Peyer's patch (tissue), 4 donors: ENCODE data around the gene FERMT2. TPM values are rescaled to one million over a fixed set of nuclear protein-coding genes. Genes with fewer than 3 reads are reported as not detected.
"Not testable (repeated sequence)": the region's sequence is repeated elsewhere in the genome, so short reads cannot be mapped to it uniquely, and the experiment has no call there.

ENCODE experiments used
- DNase-seq, 3 donors: peaks; one replicate each; pipeline ENCODE4 v3.0.0-alpha.2; 2017 to 2019
- H3K27ac ChIP-seq, 4 donors: fragments of 200-600 bp; sonication (generic); one replicate each; pipeline ENCODE4 v1.5.1; 2016 to 2019
- H3K27me3 ChIP-seq, 2 donors: fragments of 200-600 bp; sonication (generic); one replicate each; pipeline ENCODE4 v1.5.1; 2019
- H3K36me3 ChIP-seq, 3 donors: fragments of 200-600 bp; sonication (generic); one replicate each; pipeline ENCODE4 v1.5.1; 2016 to 2019
- H3K4me1 ChIP-seq, 4 donors: fragments of 200-600 bp; sonication (generic); one replicate each; pipeline ENCODE4 v1.5.1; 2016 to 2019
- H3K4me3 ChIP-seq, 4 donors: fragments of 200-600 bp; sonication (generic); 1 replicate in 3 of 4; 2 replicates in 1 of 4; pipeline ENCODE4 v1.5.1; 2016 to 2019; ENCODE audit warnings: mild to moderate bottlenecking in 1 of 4
- H3K9me3 ChIP-seq, 4 donors: fragments of 200-600 bp; sonication (generic); one replicate each; pipeline ENCODE4 v1.5.1; 2016 to 2019; ENCODE audit warnings: mild to moderate bottlenecking in 1 of 4
- POLR2A ChIP-seq, 2 donors: fragments of 450-650 bp; IDR thresholded peaks; one replicate each; pipeline ENCODE4 v1.5.1; 2017; ENCODE audit warnings: antibody characterized with exemption in 2 of 2, mild to moderate bottlenecking in 2 of 2, moderate library complexity in 2 of 2
- total RNA-seq, 4 donors: library from RNA; depleted of rRNA; stranded (reverse); fragments of >200 nt; gene quantifications; one replicate each; pipeline ENCODE4 v1.1.0, GENCODE V29; 2016
- TF ChIP-seq, protein P1 (sequence below), 6 experiments: fragments of 450-650 bp in 4 of 6; fragments of 200-600 bp in 2 of 6; sonication (generic) in 1 of 6; IDR thresholded peaks; one replicate each; pipeline ENCODE4 v1.5.1; 2017 to 2019; ENCODE audit warnings: antibody characterized with exemption in 6 of 6, mild to moderate bottlenecking in 3 of 6, moderate library complexity in 1 of 6

The FERMT2 gene
- total RNA-seq, 4 donors from 2014 or later, result 10.0 to 59.4 (median 12.4) TPM

- no peak overlapping the region for H3K27ac ChIP-seq
These were observed 21.6 kb downstream of the FERMT2 start for GRCh38 chr14:52929192-52929807.

DNA sequence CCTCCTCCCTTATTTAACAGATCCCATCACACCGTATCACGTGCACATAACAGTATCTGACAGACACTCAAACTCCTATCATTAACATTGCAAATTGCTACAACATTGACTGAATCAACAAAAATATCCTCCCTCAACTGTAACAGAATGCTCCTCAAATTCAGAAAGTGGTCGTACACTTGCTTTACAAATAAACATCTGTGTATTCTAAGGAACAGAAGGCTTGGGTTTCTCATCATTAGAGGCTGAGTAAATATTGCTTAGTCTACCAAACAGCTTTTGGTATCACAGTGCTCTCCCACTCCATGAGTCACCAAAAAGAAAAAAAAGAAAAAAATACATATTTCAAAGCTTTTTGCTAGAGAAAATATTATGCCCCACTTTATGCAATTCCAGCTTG is 23.9 kb downstream of the FERMT2 start:
- no peak for DNase-seq
- no peak overlapping the region for H3K27ac ChIP-seq
- H3K27me3 ChIP-seq, result no peaks in the 10 kb centered on the region
- H3K4me3 ChIP-seq, result no peak overlapping the region
- H3K9me3 ChIP-seq, result no peaks in the 10 kb centered on the region
- TF ChIP-seq, protein P1, sequence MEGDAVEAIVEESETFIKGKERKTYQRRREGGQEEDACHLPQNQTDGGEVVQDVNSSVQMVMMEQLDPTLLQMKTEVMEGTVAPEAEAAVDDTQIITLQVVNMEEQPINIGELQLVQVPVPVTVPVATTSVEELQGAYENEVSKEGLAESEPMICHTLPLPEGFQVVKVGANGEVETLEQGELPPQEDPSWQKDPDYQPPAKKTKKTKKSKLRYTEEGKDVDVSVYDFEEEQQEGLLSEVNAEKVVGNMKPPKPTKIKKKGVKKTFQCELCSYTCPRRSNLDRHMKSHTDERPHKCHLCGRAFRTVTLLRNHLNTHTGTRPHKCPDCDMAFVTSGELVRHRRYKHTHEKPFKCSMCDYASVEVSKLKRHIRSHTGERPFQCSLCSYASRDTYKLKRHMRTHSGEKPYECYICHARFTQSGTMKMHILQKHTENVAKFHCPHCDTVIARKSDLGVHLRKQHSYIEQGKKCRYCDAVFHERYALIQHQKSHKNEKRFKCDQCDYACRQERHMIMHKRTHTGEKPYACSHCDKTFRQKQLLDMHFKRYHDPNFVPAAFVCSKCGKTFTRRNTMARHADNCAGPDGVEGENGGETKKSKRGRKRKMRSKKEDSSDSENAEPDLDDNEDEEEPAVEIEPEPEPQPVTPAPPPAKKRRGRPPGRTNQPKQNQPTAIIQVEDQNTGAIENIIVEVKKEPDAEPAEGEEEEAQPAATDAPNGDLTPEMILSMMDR (IDR thresholded peaks at IDR 0.05), result no peak
- TF ChIP-seq POLR2A (IDR thresholded peaks at IDR 0.05), result no peak
- H3K36me3 ChIP-seq, result no peaks in the 10 kb centered on the region
- H3K4me1 ChIP-seq, result peaks cover 0 to 8% (median 0%) of the 10 kb centered on the region in 4 donors

More at GRCh38 chr14:52929192-52929807, 21.6 kb downstream of the FERMT2 start:
- TF ChIP-seq, protein P1 (IDR thresholded peaks at IDR 0.05), result no peak
- no peak for TF ChIP-seq POLR2A (IDR thresholded peaks at IDR 0.05)
- no peak for DNase-seq
- Histone ChIP-seq H3K4me3 (no peak overlapping the region), H3K36me3 (no peaks in the 10 kb centered on the region), H3K9me3 (no peaks in the 10 kb centered on the region), H3K27me3 (no peaks in the 10 kb centered on the region), H3K4me1 (peaks cover 0 to 8% (median 0%) of the 10 kb centered on the region in 4 donors)

GRCh38 chr14:52923902-52924575 is 26.8 kb downstream of the FERMT2 start:
- TF ChIP-seq, protein P1 (IDR thresholded peaks at IDR 0.05), result no peak
- TF ChIP-seq POLR2A (IDR thresholded peaks at IDR 0.05), result no peak
- H3K4me3 ChIP-seq, result no peak overlapping the region

GRCh38 chr14:52922656-52923055 is 28.2 kb downstream of the FERMT2 start:
- TF ChIP-seq, protein P1 (IDR thresholded peaks at IDR 0.05), result no peak
- TF ChIP-seq POLR2A (IDR thresholded peaks at IDR 0.05), result no peak
- no peak for DNase-seq
- Histone ChIP-seq H3K4me3 (no peak overlapping the region), H3K36me3 (no peaks in the 10 kb centered on the region), H3K4me1 (peaks cover 0 to 35% (median 9%) of the 10 kb centered on the region in 4 donors), H3K27ac (no peak overlapping the region), H3K9me3 (no peaks in the 10 kb centered on the region), H3K27me3 (no peaks in the 10 kb centered on the region)

More at GRCh38 chr14:52923902-52924575, 26.8 kb downstream of the FERMT2 start:
- Histone ChIP-seq H3K9me3 (no peaks in the 10 kb centered on the region), H3K4me1 (peaks cover 0 to 23% (median 4%) of the 10 kb centered on the region in 4 donors), H3K36me3 (no peaks in the 10 kb centered on the region), H3K27ac (no peak overlapping the region), H3K27me3 (no peaks in the 10 kb centered on the region)
- no peak for DNase-seq

GRCh38 chr14:52922059-52922458 is 28.8 kb downstream of the FERMT2 start:
- Histone ChIP-seq H3K4me3 (no peak overlapping the region), H3K4me1 (peaks cover 0 to 38% (median 11%) of the 10 kb centered on the region in 4 donors), H3K36me3 (no peaks in the 10 kb centered on the region), H3K27me3 (no peaks in the 10 kb centered on the region), H3K9me3 (no peaks in the 10 kb centered on the region), H3K27ac (no peak overlapping the region)
- TF ChIP-seq, protein P1 (IDR thresholded peaks at IDR 0.05), result no peak
- no peak for TF ChIP-seq POLR2A (IDR thresholded peaks at IDR 0.05)
- no peak for DNase-seq

- not testable (repeated sequence) for DNase-seq, H3K36me3 ChIP-seq, H3K9me3 ChIP-seq, H3K27me3 ChIP-seq, H3K4me3 ChIP-seq
- peak overlapping the region in 1 of 4 donors; percentile 13 for H3K27ac ChIP-seq
- peaks cover 0 to 31% (median 11%) of the 10 kb centered on the region in 4 donors for H3K4me1 ChIP-seq
These were observed 30.4 kb downstream of the FERMT2 start for GRCh38 chr14:52920411-52920810.
